Measurements from ENCODE around the gene CNN2. TPM values are rescaled to one million over a fixed set of nuclear protein-coding genes. Genes with fewer than 3 reads are reported as not detected.

CNN2 gene
- polyA plus RNA-seq (42.8 and 45.3 TPM in 2 replicates), polyA minus RNA-seq (54.0 and 58.2 TPM in 2 replicates)

- Histone ChIP-seq H3K9me2 (ENCODE audit: insufficient read depth, low read length) (no peaks in the 10 kb centered on the region), H3K27ac (ENCODE audit: low read length) (peak within 1 kb of the TSS; percentile 77), H3K27me3 (ENCODE audit: insufficient read depth, low read depth, low read length) (peaks cover 5% of the 10 kb centered on the region), H3K36me3 (ENCODE audit: insufficient read depth, low read length) (no peaks in the 10 kb centered on the region), H3K4me3 (ENCODE audit: low read length) (peak within 1 kb of the TSS; percentile 85), H4K20me1 (ENCODE audit: insufficient read depth) (no peaks in the 10 kb centered on the region), H2AFZ (ENCODE audit: low read depth, low read length) (peak within 1 kb of the TSS; percentile 65), H3K9me3 (ENCODE audit: low read length) (no peaks in the 10 kb centered on the region), H3K79me2 (replicated peaks; ENCODE audit: insufficient read depth, low read length) (peaks cover 19% of the 10 kb centered on the region), H3F3A (ENCODE audit: insufficient read depth, low read length, poor library complexity, severe bottlenecking) (no peaks in the 10 kb centered on the region), H3K9ac (ENCODE audit: low read length) (peak within 1 kb of the TSS; percentile 91), H3K4me2 (ENCODE audit: low read length) (peak within 1 kb of the TSS; percentile 35)
- TF ChIP-seq POLR2AphosphoS5 (IDR thresholded peaks at IDR 0.05) (peak; percentile 85), CTCF (IDR thresholded peaks at IDR 0.05; ENCODE audit: poor library complexity, severe bottlenecking) (no peak), RAD21 (conservative IDR thresholded peaks at IDR 0.05) (peak; percentile 22), MXI1 (conservative IDR thresholded peaks at IDR 0.05; ENCODE audit: poor library complexity, severe bottlenecking) (peak; percentile 63), SMC3 (conservative IDR thresholded peaks at IDR 0.05; ENCODE audit: poor library complexity) (peak; percentile 9), EP300 (conservative IDR thresholded peaks at IDR 0.05; ENCODE audit: poor library complexity, severe bottlenecking) (peak; percentile 51), EZH2 (IDR thresholded peaks at IDR 0.05; ENCODE audit: borderline replicate concordance, insufficient read depth, low read length, poor library complexity, severe bottlenecking) (no peak), TAF1 (IDR thresholded peaks at IDR 0.05; ENCODE audit: low read depth) (no peak), REST (IDR thresholded peaks at IDR 0.05; ENCODE audit: borderline replicate concordance) (peak; percentile 27)
These were observed at the start of gene CNN2 for GRCh38 chr19:1025960-1026782. Gene CNN2, plus strand, starts transcription at chr19:1026608. Its CDS starts 54 bp downstream, at chr19:1026662.

GRCh38 chr19:977058-977464 is 49.3 kb upstream of the CNN2 start:
- Histone ChIP-seq H3K9me2 (ENCODE audit: insufficient read depth, low read length) (no peaks in the 10 kb centered on the region), H3K9me3 (ENCODE audit: low read length) (no peaks in the 10 kb centered on the region)

More at GRCh38 chr19:977058-977464, 49.3 kb upstream of the CNN2 start:
- no peak overlapping the region for H3K4me3 ChIP-seq (ENCODE audit: low read length)
- no peak overlapping the region for H3K9ac ChIP-seq (ENCODE audit: low read length)
- no peaks in the 10 kb centered on the region for H3K27me3 ChIP-seq (ENCODE audit: insufficient read depth, low read depth, low read length)
- H3K4me2 ChIP-seq (ENCODE audit: low read length), result no peak overlapping the region
- no peaks in the 10 kb centered on the region for H3K36me3 ChIP-seq (ENCODE audit: insufficient read depth, low read length)
- H3F3A ChIP-seq (ENCODE audit: insufficient read depth, low read length, poor library complexity, severe bottlenecking), result no peaks in the 10 kb centered on the region
- no peaks in the 10 kb centered on the region for H3K79me2 ChIP-seq (replicated peaks; ENCODE audit: insufficient read depth, low read length)
- H3K27ac ChIP-seq (ENCODE audit: low read length), result no peak overlapping the region
- TF ChIP-seq TAF1 (IDR thresholded peaks at IDR 0.05; ENCODE audit: low read depth), result no peak
- no peak for TF ChIP-seq EZH2 (IDR thresholded peaks at IDR 0.05; ENCODE audit: borderline replicate concordance, insufficient read depth, low read length, poor library complexity, severe bottlenecking)
- TF ChIP-seq CTCF (IDR thresholded peaks at IDR 0.05; ENCODE audit: poor library complexity, severe bottlenecking), result no peak
- TF ChIP-seq POLR2AphosphoS5 (IDR thresholded peaks at IDR 0.05), result no peak
- TF ChIP-seq REST (IDR thresholded peaks at IDR 0.05; ENCODE audit: borderline replicate concordance), result no peak
- TF ChIP-seq SMC3 (conservative IDR thresholded peaks at IDR 0.05; ENCODE audit: poor library complexity), result no peak
- no peak for TF ChIP-seq EP300 (conservative IDR thresholded peaks at IDR 0.05; ENCODE audit: poor library complexity, severe bottlenecking)
- no peak for TF ChIP-seq MXI1 (conservative IDR thresholded peaks at IDR 0.05; ENCODE audit: poor library complexity, severe bottlenecking)
- no peaks in the 10 kb centered on the region for H4K20me1 ChIP-seq (ENCODE audit: insufficient read depth)
- no peak overlapping the region for H2AFZ ChIP-seq (ENCODE audit: low read depth, low read length)

All from neural cell (in vitro differentiated cells).